Karpas-422 (cell line): Measurements from ENCODE around the gene LRP3. TPM values are rescaled to one million over a fixed set of nuclear protein-coding genes. Genes with fewer than 3 reads are reported as not detected.

Experiments
- DNase-seq: peaks from one replicate; pipeline ENCODE4 v3.0.0-alpha.2; 2015
- H2AFZ ChIP-seq: fragments of 200-600 bp; sonication (generic); 2 replicates; pipeline ENCODE4 v1.6.1; 2014; ENCODE audit warnings: antibody characterized with exemption, low read length, mixed read lengths
- H3K27ac ChIP-seq: fragments of 200-600 bp; sonication (generic); 2 replicates; pipeline ENCODE4 v1.5.1; 2014; ENCODE audit warnings: mild to moderate bottlenecking, low read length, moderate library complexity
- H3K27me3 ChIP-seq: fragments of 200-600 bp; sonication (generic); 2 replicates; pipeline ENCODE4 v1.6.1; 2014; ENCODE audit warnings: low read length, mixed read lengths
- H3K36me3 ChIP-seq: fragments of 200-600 bp; sonication (generic); 2 replicates; pipeline ENCODE4 v1.6.1; 2014; ENCODE audit warnings: low read length, mixed read lengths; ENCODE audit not compliant: insufficient read depth
- H3K4me1 ChIP-seq: fragments of 200-600 bp; sonication (generic); 2 replicates; pipeline ENCODE4 v1.6.1; 2014; ENCODE audit warnings: mild to moderate bottlenecking, low read length, mixed read lengths
- H3K4me2 ChIP-seq: fragments of 200-600 bp; sonication (generic); 2 replicates; pipeline ENCODE4 v1.6.1; 2014; ENCODE audit warnings: low read length, low read depth, mild to moderate bottlenecking; ENCODE audit not compliant: poor library complexity, severe bottlenecking
- H3K4me3 ChIP-seq: fragments of 200-600 bp; sonication (generic); 2 replicates; pipeline ENCODE4 v1.5.1; 2014; ENCODE audit warnings: mild to moderate bottlenecking, antibody characterized with exemption, low read length, mixed read lengths
- H3K79me2 ChIP-seq: fragments of 200-600 bp; sonication (generic); 2 replicates; pipeline ENCODE4 v1.6.1; 2014; ENCODE audit warnings: mild to moderate bottlenecking, low read length, mixed read lengths
- H3K9ac ChIP-seq: fragments of 200-600 bp; sonication (generic); 2 replicates; pipeline ENCODE4 v1.6.0; 2014; ENCODE audit warnings: low read length
- H3K9me2 ChIP-seq: fragments of 200-600 bp; sonication (generic), shearing (Covaris generic); replicated peaks from 2 replicates; pipeline ENCODE4 v1.6.0; 2014; ENCODE audit warnings: mild to moderate bottlenecking, low read length, moderate library complexity; ENCODE audit not compliant: insufficient read depth
- H3K9me3 ChIP-seq: fragments of 300-700, 200-600 bp; sonication (generic); 2 replicates; pipeline ENCODE4 v1.6.1; 2014; ENCODE audit warnings: low read length, mixed read lengths
- H4K20me1 ChIP-seq: fragments of 200-600 bp; sonication (generic); 2 replicates; pipeline ENCODE4 v1.6.1; 2014; ENCODE audit warnings: mild to moderate bottlenecking, antibody characterized with exemption, low read length, low read depth; ENCODE audit not compliant: insufficient read depth
- total RNA-seq: library from RNA; depleted of rRNA; stranded (reverse); fragments of >200 nt; shearing (Covaris generic); gene quantifications from 2 replicates; pipeline ENCODE4 v1.2.3, GENCODE V29; 2014; ENCODE audit warnings: low replicate concordance

LRP3 gene
- total RNA-seq, 1 experiment from 2014 or later: not detected

- Histone ChIP-seq H3K27ac (no peak overlapping the region), H3K9ac (no peak overlapping the region), H3K4me3 (no peak overlapping the region), H3K9me2 (no peaks in the 10 kb centered on the region), H3K79me2 (no peaks in the 10 kb centered on the region), H3K27me3 (no peaks in the 10 kb centered on the region), H2AFZ (no peak overlapping the region), H3K9me3 (no peaks in the 10 kb centered on the region), H4K20me1 (no peaks in the 10 kb centered on the region), H3K4me1 (no peaks in the 10 kb centered on the region), H3K4me2 (no peak overlapping the region), H3K36me3 (no peaks in the 10 kb centered on the region)
- DNase-seq: no peak
Measured at GRCh38 chr19:33194886-33195644, 935 bp downstream of the LRP3 start.

GRCh38 chr19:33195645-33196347 lies 1.7 kb downstream of the LRP3 start:
- Histone ChIP-seq H3K4me3 (no peak overlapping the region), H3K9me2 (no peaks in the 10 kb centered on the region), H3K27ac (no peak overlapping the region), H3K36me3 (no peaks in the 10 kb centered on the region), H3K9me3 (no peaks in the 10 kb centered on the region), H2AFZ (no peak overlapping the region), H3K4me1 (no peaks in the 10 kb centered on the region), H3K4me2 (no peak overlapping the region), H3K9ac (no peak overlapping the region), H4K20me1 (no peaks in the 10 kb centered on the region), H3K27me3 (no peaks in the 10 kb centered on the region), H3K79me2 (no peaks in the 10 kb centered on the region)
- DNase-seq: no peak

GRCh38 chr19:33196446-33197193 lies 2.5 kb downstream of the LRP3 start:
- Histone ChIP-seq H3K9ac (no peak overlapping the region), H3K27me3 (no peaks in the 10 kb centered on the region), H3K4me1 (no peaks in the 10 kb centered on the region), H3K4me2 (no peak overlapping the region), H2AFZ (no peak overlapping the region), H3K27ac (no peak overlapping the region), H3K4me3 (no peak overlapping the region), H3K36me3 (no peaks in the 10 kb centered on the region), H3K9me3 (no peaks in the 10 kb centered on the region), H4K20me1 (no peaks in the 10 kb centered on the region), H3K79me2 (no peaks in the 10 kb centered on the region), H3K9me2 (no peaks in the 10 kb centered on the region)
- no peak for DNase-seq

- H3K9me2 ChIP-seq: no peaks in the 10 kb centered on the region
- no peak overlapping the region for H3K27ac ChIP-seq
- no peaks in the 10 kb centered on the region for H3K9me3 ChIP-seq
- H3K27me3 ChIP-seq: no peaks in the 10 kb centered on the region
- no peak for DNase-seq
- H3K36me3 ChIP-seq: no peaks in the 10 kb centered on the region
- H3K9ac ChIP-seq: no peak overlapping the region
- H3K4me1 ChIP-seq: no peaks in the 10 kb centered on the region
- no peak overlapping the region for H2AFZ ChIP-seq
- H3K4me2 ChIP-seq: no peak overlapping the region
- H3K4me3 ChIP-seq: no peak overlapping the region
- no peaks in the 10 kb centered on the region for H3K79me2 ChIP-seq
- no peaks in the 10 kb centered on the region for H4K20me1 ChIP-seq
Measured at GRCh38 chr19:33197591-33198000, 3.5 kb downstream of the LRP3 start.

- Histone ChIP-seq H3K9me2 (no peaks in the 10 kb centered on the region), H3K4me3 (no peak overlapping the region), H3K27me3 (no peaks in the 10 kb centered on the region), H3K9me3 (no peaks in the 10 kb centered on the region), H3K36me3 (no peaks in the 10 kb centered on the region), H4K20me1 (no peaks in the 10 kb centered on the region), H3K4me2 (no peak overlapping the region), H3K9ac (no peak overlapping the region), H3K79me2 (no peaks in the 10 kb centered on the region), H2AFZ (no peak overlapping the region), H3K27ac (no peak overlapping the region), H3K4me1 (no peaks in the 10 kb centered on the region)
- no peak for DNase-seq
Measured at GRCh38 chr19:33198169-33198568, 4.0 kb downstream of the LRP3 start.

GRCh38 chr19:33199441-33200265 lies 5.5 kb downstream of the LRP3 start:
- Histone ChIP-seq H3K4me3 (no peak overlapping the region), H2AFZ (no peak overlapping the region), H3K36me3 (no peaks in the 10 kb centered on the region), H3K27ac (no peak overlapping the region), H3K9me3 (no peaks in the 10 kb centered on the region), H3K9me2 (no peaks in the 10 kb centered on the region), H4K20me1 (no peaks in the 10 kb centered on the region), H3K79me2 (no peaks in the 10 kb centered on the region), H3K4me1 (no peaks in the 10 kb centered on the region), H3K9ac (no peak overlapping the region), H3K4me2 (no peak overlapping the region), H3K27me3 (no peaks in the 10 kb centered on the region)
- DNase-seq: no peak

- no peak for DNase-seq
- Histone ChIP-seq H3K9me3 (no peaks in the 10 kb centered on the region), H3K27me3 (no peaks in the 10 kb centered on the region), H3K36me3 (no peaks in the 10 kb centered on the region), H3K79me2 (no peaks in the 10 kb centered on the region), H3K27ac (no peak overlapping the region), H3K4me3 (no peak overlapping the region), H3K4me2 (no peak overlapping the region), H3K9me2 (no peaks in the 10 kb centered on the region), H3K9ac (no peak overlapping the region), H3K4me1 (no peaks in the 10 kb centered on the region), H2AFZ (no peak overlapping the region), H4K20me1 (no peaks in the 10 kb centered on the region)
Measured at GRCh38 chr19:33201473-33201872, 7.3 kb downstream of the LRP3 start.
